Progenitor cell of endocrine pancreas (in vitro differentiated cells): ENCODE measurements around the gene FAM222A. TPM values are rescaled to one million over a fixed set of nuclear protein-coding genes. Genes with fewer than 3 reads are reported as not detected.

ENCODE experiments used
- DNase-seq: peaks from one replicate; pipeline ENCODE4 v3.0.0; 2021; ENCODE audit warnings: low spot score; ENCODE audit not compliant: unreplicated experiment
- H3K27ac Mint-ChIP-seq: 2 replicates; pipeline ENCODE4 v1.8.0; 2021; ENCODE audit warnings: mild to moderate bottlenecking, moderate library complexity, mixed read lengths
- H3K27me3 Mint-ChIP-seq: 2 replicates; pipeline ENCODE4 v1.8.0; 2021; ENCODE audit warnings: mixed read lengths
- H3K36me3 Mint-ChIP-seq: 2 replicates; pipeline ENCODE4 v1.8.0; 2022; ENCODE audit warnings: mixed read lengths; ENCODE audit not compliant: insufficient read depth
- H3K4me1 Mint-ChIP-seq: 2 replicates; pipeline ENCODE4 v1.8.0; 2021; ENCODE audit warnings: low read depth, mixed read lengths
- H3K4me3 Mint-ChIP-seq: 2 replicates; pipeline ENCODE4 v1.8.0; 2021; ENCODE audit warnings: low read depth, mild to moderate bottlenecking, moderate library complexity, mixed read lengths
- H3K9me3 Mint-ChIP-seq: 2 replicates; pipeline ENCODE4 v1.8.0; 2021; ENCODE audit warnings: low read depth, mixed read lengths
- total RNA-seq: library from RNA; stranded (reverse); gene quantifications from 2 replicates; pipeline ENCODE4 v1.2.1, GENCODE V29; 2021
- TF ChIP-seq, protein P1 (sequence below): fragments of 200-600 bp; sonication (generic); IDR thresholded peaks from one replicate; pipeline ENCODE4 v1.5.0; 2021; ENCODE audit warnings: antibody characterized with exemption, mild to moderate bottlenecking; ENCODE audit not compliant: unreplicated experiment

FAM222A gene
- total RNA-seq, 1 donor from 2014 or later: 11.6 TPM

DNA sequence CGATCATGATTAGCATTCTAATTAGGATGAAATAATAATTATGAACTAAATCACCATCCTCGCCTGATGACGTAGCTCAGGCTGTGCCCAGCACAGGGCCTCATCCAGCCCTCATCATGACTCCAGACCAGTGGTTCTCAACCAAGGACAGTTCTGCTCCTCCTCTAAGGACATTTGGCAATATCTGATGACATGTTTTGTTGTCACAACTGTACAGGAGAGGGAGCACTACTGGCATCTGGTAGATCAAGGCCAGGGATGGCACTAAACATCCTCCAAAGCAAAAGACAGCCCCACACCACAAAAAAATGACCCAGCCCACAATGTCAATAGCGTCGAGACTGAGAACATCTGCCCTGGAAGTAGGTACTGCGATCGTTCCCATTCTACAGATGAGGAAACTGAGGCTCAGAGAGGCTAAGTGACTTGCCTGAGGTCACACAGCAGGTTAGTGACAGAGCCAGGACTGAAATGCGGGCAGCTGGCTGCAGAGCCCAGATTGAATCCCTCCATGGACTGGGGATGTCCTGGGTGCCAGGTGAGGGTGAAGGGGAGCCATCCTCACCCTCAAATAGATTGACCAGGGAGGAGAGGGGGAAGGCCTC lies 104.1 kb downstream of the FAM222A start:
- TF ChIP-seq, protein P1, sequence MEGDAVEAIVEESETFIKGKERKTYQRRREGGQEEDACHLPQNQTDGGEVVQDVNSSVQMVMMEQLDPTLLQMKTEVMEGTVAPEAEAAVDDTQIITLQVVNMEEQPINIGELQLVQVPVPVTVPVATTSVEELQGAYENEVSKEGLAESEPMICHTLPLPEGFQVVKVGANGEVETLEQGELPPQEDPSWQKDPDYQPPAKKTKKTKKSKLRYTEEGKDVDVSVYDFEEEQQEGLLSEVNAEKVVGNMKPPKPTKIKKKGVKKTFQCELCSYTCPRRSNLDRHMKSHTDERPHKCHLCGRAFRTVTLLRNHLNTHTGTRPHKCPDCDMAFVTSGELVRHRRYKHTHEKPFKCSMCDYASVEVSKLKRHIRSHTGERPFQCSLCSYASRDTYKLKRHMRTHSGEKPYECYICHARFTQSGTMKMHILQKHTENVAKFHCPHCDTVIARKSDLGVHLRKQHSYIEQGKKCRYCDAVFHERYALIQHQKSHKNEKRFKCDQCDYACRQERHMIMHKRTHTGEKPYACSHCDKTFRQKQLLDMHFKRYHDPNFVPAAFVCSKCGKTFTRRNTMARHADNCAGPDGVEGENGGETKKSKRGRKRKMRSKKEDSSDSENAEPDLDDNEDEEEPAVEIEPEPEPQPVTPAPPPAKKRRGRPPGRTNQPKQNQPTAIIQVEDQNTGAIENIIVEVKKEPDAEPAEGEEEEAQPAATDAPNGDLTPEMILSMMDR: no peak
- H3K36me3 Mint-ChIP-seq: no peaks in the 10 kb centered on the region
- H3K27me3 Mint-ChIP-seq: no peaks in the 10 kb centered on the region
- no peaks in the 10 kb centered on the region for H3K9me3 Mint-ChIP-seq
- no peak overlapping the region for H3K27ac Mint-ChIP-seq
- DNase-seq: no peak
- no peaks in the 10 kb centered on the region for H3K4me1 Mint-ChIP-seq
- no peak overlapping the region for H3K4me3 Mint-ChIP-seq

DNA sequence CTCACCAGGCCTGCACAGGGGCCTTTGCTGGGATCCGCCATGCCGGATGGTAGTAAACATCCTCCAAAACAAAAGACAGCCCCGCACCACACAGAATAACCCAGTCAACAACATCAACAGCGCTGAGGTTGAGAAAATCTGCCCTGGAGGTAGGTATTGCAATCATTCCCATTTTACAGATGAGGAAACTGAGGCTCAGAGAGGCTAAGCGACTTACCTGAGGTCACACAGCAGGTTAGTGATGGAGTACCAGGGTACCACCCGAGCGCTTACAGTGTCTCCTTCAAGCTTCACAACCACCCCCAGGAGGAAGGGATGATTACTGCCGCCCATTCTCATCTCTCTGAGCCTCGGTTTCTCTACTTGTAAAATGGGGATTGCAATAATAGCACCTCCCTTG lies 104.6 kb downstream of the FAM222A start:
- no peak overlapping the region for H3K27ac Mint-ChIP-seq
- no peaks in the 10 kb centered on the region for H3K36me3 Mint-ChIP-seq
- H3K27me3 Mint-ChIP-seq: no peaks in the 10 kb centered on the region
- no peaks in the 10 kb centered on the region for H3K9me3 Mint-ChIP-seq
- H3K4me1 Mint-ChIP-seq: no peaks in the 10 kb centered on the region
- TF ChIP-seq, protein P1: no peak
- DNase-seq: no peak
- H3K4me3 Mint-ChIP-seq: no peak overlapping the region

DNA sequence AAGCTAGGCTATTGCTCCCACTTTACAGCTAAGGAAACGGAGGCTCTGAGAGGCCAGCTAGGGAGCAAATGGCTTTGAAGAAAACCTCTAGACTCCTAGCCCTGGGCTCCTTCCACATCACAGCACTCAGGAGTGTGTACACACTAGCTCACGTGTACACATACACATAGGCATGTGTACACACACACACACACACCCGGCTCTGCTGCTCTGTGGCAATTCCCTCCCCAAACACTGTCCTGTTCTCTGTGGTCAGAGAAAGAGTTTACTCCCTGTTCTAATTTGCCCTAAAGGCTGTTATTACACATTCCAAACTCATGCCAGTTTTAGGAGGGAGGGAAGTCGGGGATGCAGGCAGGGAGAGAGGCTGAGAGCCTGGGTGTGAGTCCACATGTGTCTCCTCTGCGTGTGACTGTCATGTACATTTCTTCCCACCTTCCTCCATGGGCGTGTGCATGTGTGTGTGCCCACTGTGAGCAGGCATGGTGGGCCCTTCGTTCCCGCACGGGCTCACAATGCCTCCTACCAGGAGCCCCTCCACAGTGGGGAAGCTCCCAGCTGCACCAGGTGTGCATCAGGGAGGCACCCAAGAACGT lies 105.4 kb downstream of the FAM222A start:
- no peaks in the 10 kb centered on the region for H3K9me3 Mint-ChIP-seq
- no peak overlapping the region for H3K4me3 Mint-ChIP-seq
- no peak for DNase-seq
- no peaks in the 10 kb centered on the region for H3K4me1 Mint-ChIP-seq
- TF ChIP-seq, protein P1: no peak
- H3K27me3 Mint-ChIP-seq: no peaks in the 10 kb centered on the region
- H3K27ac Mint-ChIP-seq: no peak overlapping the region
- no peaks in the 10 kb centered on the region for H3K36me3 Mint-ChIP-seq

Other genes with a start within 250 kb of the FAM222A start
- gene KCTD10, start 236.5 kb upstream of the FAM222A start, total RNA-seq: 47.7 and 51.1 TPM in 2 replicates
- gene UBE3B, start 236.2 kb upstream of the FAM222A start, total RNA-seq: 41.8 and 46.9 TPM in 2 replicates
- 35.3 and 39.3 TPM in 2 replicates for gene MMAB, start 140.3 kb upstream of the FAM222A start, total RNA-seq
- 28.1 and 33.3 TPM in 2 replicates for gene MVK, start 140.0 kb upstream of the FAM222A start, total RNA-seq
- gene TRPV4, start 119.6 kb downstream of the FAM222A start, total RNA-seq: 5.2 and 7.3 TPM in 2 replicates
- gene GLTP, start 166.7 kb downstream of the FAM222A start, total RNA-seq: 20.8 and 21.7 TPM in 2 replicates
- 19.3 and 20.6 TPM in 2 replicates for gene TCHP, start 186.4 kb downstream of the FAM222A start, total RNA-seq